Activated T-cell treated with anti-CD3 and anti-CD28 coated beads for 48 hours (primary cell): Measurements from ENCODE around the gene ZNF732.
"Not testable (repeated sequence)": the region's sequence is repeated elsewhere in the genome, so short reads cannot be mapped to it uniquely, and the experiment has no call there.

Experiments
- DNase-seq: peaks from one replicate; pipeline ENCODE4 v3.0.0-alpha.2; 2020; ENCODE audit warnings: low read depth

Gene ZNF732

GRCh38 chr4:304969-305680 lies at the start of gene ZNF732:
Gene ZNF732 (minus strand): TSS chr4:305474. CDS start chr4:305310, 164 bp downstream.
- DNase-seq: no peak

GRCh38 chr4:340011-340410 lies 34.7 kb upstream of the ZNF732 start:
- no peak for DNase-seq

GRCh38 chr4:338759-339097 lies 33.5 kb upstream of the ZNF732 start:
- peak; percentile 4 for DNase-seq

GRCh38 chr4:337932-338758 lies 32.9 kb upstream of the ZNF732 start:
- peak; percentile 41 for DNase-seq

- peak; percentile 83 for DNase-seq
Observed at GRCh38 chr4:337143-337931, 32.1 kb upstream of the ZNF732 start, which contains the start of gene ZNF141. Gene ZNF141 (plus strand): TSS chr4:337814. CDS start chr4:337984, 170 bp downstream.

- DNase-seq: no peak
Observed at GRCh38 chr4:336893-337142, 31.5 kb upstream of the ZNF732 start.

GRCh38 chr4:336099-336892 lies 31.0 kb upstream of the ZNF732 start:
- DNase-seq: no peak

GRCh38 chr4:335515-335914 lies 30.2 kb upstream of the ZNF732 start:
- DNase-seq: no peak

- no peak for DNase-seq
Observed at GRCh38 chr4:328729-329128, 23.5 kb upstream of the ZNF732 start.

GRCh38 chr4:314296-314903 lies 9.1 kb upstream of the ZNF732 start:
- no peak for DNase-seq

GRCh38 chr4:309807-310206 lies 4.5 kb upstream of the ZNF732 start:
- DNase-seq: no peak

GRCh38 chr4:306551-306961 lies 1.3 kb upstream of the ZNF732 start:
- DNase-seq: no peak

GRCh38 chr4:304516-304915 lies 758 bp downstream of the ZNF732 start:
- not testable (repeated sequence) for DNase-seq

GRCh38 chr4:302381-302780 lies 2.9 kb downstream of the ZNF732 start:
- DNase-seq: no peak

- DNase-seq: no peak
Observed at GRCh38 chr4:294732-295131, 10.5 kb downstream of the ZNF732 start.

- DNase-seq: no peak
Observed at GRCh38 chr4:288891-289290, 16.4 kb downstream of the ZNF732 start.

GRCh38 chr4:273309-274017 lies 31.8 kb downstream of the ZNF732 start:
- DNase-seq: no peak

GRCh38 chr4:271492-272103 lies 33.7 kb downstream of the ZNF732 start:
- DNase-seq: no peak

- not testable (repeated sequence) for DNase-seq
Observed at GRCh38 chr4:259240-259639, 46.0 kb downstream of the ZNF732 start.

- no peak for DNase-seq
Observed at GRCh38 chr4:256492-256891, 48.8 kb downstream of the ZNF732 start.
